ENCODE measurements around the gene HAPLN3.

The HAPLN3 gene

GRCh38 chr15:88878720-88879184, 16.6 kb downstream of the HAPLN3 start:
- FAIRE-seq: peak; percentile 77
- no peak for TF ChIP-seq POLR2AphosphoS5 (IDR thresholded peaks at IDR 0.05; ENCODE audit: low read depth, low read length)
- no peak for TF ChIP-seq POLR2A (IDR thresholded peaks at IDR 0.05; ENCODE audit: low read depth, low read length)
- TF ChIP-seq PAX5 (IDR thresholded peaks at IDR 0.05; ENCODE audit: insufficient read depth, low read length, severe bottlenecking): no peak
- no peak for TF ChIP-seq POU2F2 (IDR thresholded peaks at IDR 0.05; ENCODE audit: low read depth, low read length)
- TF ChIP-seq SPI1 (IDR thresholded peaks at IDR 0.05; ENCODE audit: low read depth, low read length): no peak
- TF ChIP-seq TAF1 (IDR thresholded peaks at IDR 0.05; ENCODE audit: low read depth, low read length): no peak
- DNase-seq (ENCODE audit: insufficient read length, low spot score): peak; percentile 82

GRCh38 chr15:88877906-88878305, 17.4 kb downstream of the HAPLN3 start:
- DNase-seq (ENCODE audit: insufficient read length, low spot score): no peak
- FAIRE-seq: no peak
- TF ChIP-seq TAF1 (IDR thresholded peaks at IDR 0.05; ENCODE audit: low read depth, low read length) (no peak), POU2F2 (IDR thresholded peaks at IDR 0.05; ENCODE audit: low read depth, low read length) (no peak), SPI1 (IDR thresholded peaks at IDR 0.05; ENCODE audit: low read depth, low read length) (no peak), POLR2AphosphoS5 (IDR thresholded peaks at IDR 0.05; ENCODE audit: low read depth, low read length) (no peak), PAX5 (IDR thresholded peaks at IDR 0.05; ENCODE audit: insufficient read depth, low read length, severe bottlenecking) (no peak), POLR2A (IDR thresholded peaks at IDR 0.05; ENCODE audit: low read depth, low read length) (no peak)

GRCh38 chr15:88877415-88877814, 17.9 kb downstream of the HAPLN3 start:
- FAIRE-seq: no peak
- TF ChIP-seq PAX5 (IDR thresholded peaks at IDR 0.05; ENCODE audit: insufficient read depth, low read length, severe bottlenecking) (no peak), POLR2AphosphoS5 (IDR thresholded peaks at IDR 0.05; ENCODE audit: low read depth, low read length) (no peak), TAF1 (IDR thresholded peaks at IDR 0.05; ENCODE audit: low read depth, low read length) (no peak), POLR2A (IDR thresholded peaks at IDR 0.05; ENCODE audit: low read depth, low read length) (no peak), SPI1 (IDR thresholded peaks at IDR 0.05; ENCODE audit: low read depth, low read length) (no peak), POU2F2 (IDR thresholded peaks at IDR 0.05; ENCODE audit: low read depth, low read length) (no peak)
- DNase-seq (ENCODE audit: insufficient read length, low spot score): no peak

- DNase-seq (ENCODE audit: insufficient read length, low spot score) (no peak), FAIRE-seq (no peak)
- TF ChIP-seq POLR2AphosphoS5 (IDR thresholded peaks at IDR 0.05; ENCODE audit: low read depth, low read length): no peak
- TF ChIP-seq PAX5 (IDR thresholded peaks at IDR 0.05; ENCODE audit: insufficient read depth, low read length, severe bottlenecking): no peak
- TF ChIP-seq TAF1 (IDR thresholded peaks at IDR 0.05; ENCODE audit: low read depth, low read length): no peak
- TF ChIP-seq POLR2A (IDR thresholded peaks at IDR 0.05; ENCODE audit: low read depth, low read length): no peak
- no peak for TF ChIP-seq SPI1 (IDR thresholded peaks at IDR 0.05; ENCODE audit: low read depth, low read length)
- TF ChIP-seq POU2F2 (IDR thresholded peaks at IDR 0.05; ENCODE audit: low read depth, low read length): no peak
Observed at GRCh38 chr15:88876573-88876972, 18.8 kb downstream of the HAPLN3 start.

GRCh38 chr15:88874684-88875083, 20.7 kb downstream of the HAPLN3 start:
- TF ChIP-seq POU2F2 (IDR thresholded peaks at IDR 0.05; ENCODE audit: low read depth, low read length) (no peak), POLR2AphosphoS5 (IDR thresholded peaks at IDR 0.05; ENCODE audit: low read depth, low read length) (no peak), SPI1 (IDR thresholded peaks at IDR 0.05; ENCODE audit: low read depth, low read length) (no peak), POLR2A (IDR thresholded peaks at IDR 0.05; ENCODE audit: low read depth, low read length) (no peak)
- DNase-seq (ENCODE audit: insufficient read length, low spot score): no peak
- FAIRE-seq: no peak

GRCh38 chr15:88874275-88874674, 21.1 kb downstream of the HAPLN3 start:
- FAIRE-seq (no peak), DNase-seq (ENCODE audit: insufficient read length, low spot score) (no peak)
- no peak for TF ChIP-seq SPI1 (IDR thresholded peaks at IDR 0.05; ENCODE audit: low read depth, low read length)
- TF ChIP-seq PAX5 (IDR thresholded peaks at IDR 0.05; ENCODE audit: insufficient read depth, low read length, severe bottlenecking): no peak
- no peak for TF ChIP-seq POU2F2 (IDR thresholded peaks at IDR 0.05; ENCODE audit: low read depth, low read length)
- no peak for TF ChIP-seq POLR2AphosphoS5 (IDR thresholded peaks at IDR 0.05; ENCODE audit: low read depth, low read length)

GRCh38 chr15:88873786-88874185, 21.6 kb downstream of the HAPLN3 start:
- DNase-seq (ENCODE audit: insufficient read length, low spot score): no peak
- TF ChIP-seq TAF1 (IDR thresholded peaks at IDR 0.05; ENCODE audit: low read depth, low read length): no peak
- no peak for TF ChIP-seq POU2F2 (IDR thresholded peaks at IDR 0.05; ENCODE audit: low read depth, low read length)
- no peak for TF ChIP-seq SPI1 (IDR thresholded peaks at IDR 0.05; ENCODE audit: low read depth, low read length)
- no peak for TF ChIP-seq PAX5 (IDR thresholded peaks at IDR 0.05; ENCODE audit: insufficient read depth, low read length, severe bottlenecking)
- TF ChIP-seq POLR2A (IDR thresholded peaks at IDR 0.05; ENCODE audit: low read depth, low read length): no peak
- no peak for TF ChIP-seq POLR2AphosphoS5 (IDR thresholded peaks at IDR 0.05; ENCODE audit: low read depth, low read length)
- FAIRE-seq: no peak

- FAIRE-seq: no peak
- DNase-seq (ENCODE audit: insufficient read length, low spot score): no peak
- TF ChIP-seq POLR2A (IDR thresholded peaks at IDR 0.05; ENCODE audit: low read depth, low read length) (no peak), SPI1 (IDR thresholded peaks at IDR 0.05; ENCODE audit: low read depth, low read length) (no peak)
Observed at GRCh38 chr15:88872706-88873105, 22.6 kb downstream of the HAPLN3 start.

- no peak for TF ChIP-seq POLR2AphosphoS5 (IDR thresholded peaks at IDR 0.05; ENCODE audit: low read depth, low read length)
- TF ChIP-seq TAF1 (IDR thresholded peaks at IDR 0.05; ENCODE audit: low read depth, low read length): no peak
- TF ChIP-seq POU2F2 (IDR thresholded peaks at IDR 0.05; ENCODE audit: low read depth, low read length): no peak
- TF ChIP-seq POLR2A (IDR thresholded peaks at IDR 0.05; ENCODE audit: low read depth, low read length): no peak
- no peak for TF ChIP-seq PAX5 (IDR thresholded peaks at IDR 0.05; ENCODE audit: insufficient read depth, low read length, severe bottlenecking)
- no peak for DNase-seq (ENCODE audit: insufficient read length, low spot score)
- FAIRE-seq: no peak
Observed at GRCh38 chr15:88872106-88872505, 23.2 kb downstream of the HAPLN3 start.

GRCh38 chr15:88871313-88871712, 24.0 kb downstream of the HAPLN3 start:
- FAIRE-seq: no peak
- DNase-seq (ENCODE audit: insufficient read length, low spot score): no peak

More at GRCh38 chr15:88871313-88871712, 24.0 kb downstream of the HAPLN3 start:
- TF ChIP-seq POLR2A (IDR thresholded peaks at IDR 0.05; ENCODE audit: low read depth, low read length) (no peak), PAX5 (IDR thresholded peaks at IDR 0.05; ENCODE audit: insufficient read depth, low read length, severe bottlenecking) (no peak), POU2F2 (IDR thresholded peaks at IDR 0.05; ENCODE audit: low read depth, low read length) (no peak), POLR2AphosphoS5 (IDR thresholded peaks at IDR 0.05; ENCODE audit: low read depth, low read length) (no peak), SPI1 (IDR thresholded peaks at IDR 0.05; ENCODE audit: low read depth, low read length) (no peak), TAF1 (IDR thresholded peaks at IDR 0.05; ENCODE audit: low read depth, low read length) (no peak)
